ENCODE data around the gene B4GALT1. TPM values are rescaled to one million over a fixed set of nuclear protein-coding genes. Genes with fewer than 3 reads are reported as not detected.

Gene B4GALT1
- total and polyA plus RNA-seq, 2 experiments from 2014 or later = 63.9 to 78.3 TPM

DNA sequence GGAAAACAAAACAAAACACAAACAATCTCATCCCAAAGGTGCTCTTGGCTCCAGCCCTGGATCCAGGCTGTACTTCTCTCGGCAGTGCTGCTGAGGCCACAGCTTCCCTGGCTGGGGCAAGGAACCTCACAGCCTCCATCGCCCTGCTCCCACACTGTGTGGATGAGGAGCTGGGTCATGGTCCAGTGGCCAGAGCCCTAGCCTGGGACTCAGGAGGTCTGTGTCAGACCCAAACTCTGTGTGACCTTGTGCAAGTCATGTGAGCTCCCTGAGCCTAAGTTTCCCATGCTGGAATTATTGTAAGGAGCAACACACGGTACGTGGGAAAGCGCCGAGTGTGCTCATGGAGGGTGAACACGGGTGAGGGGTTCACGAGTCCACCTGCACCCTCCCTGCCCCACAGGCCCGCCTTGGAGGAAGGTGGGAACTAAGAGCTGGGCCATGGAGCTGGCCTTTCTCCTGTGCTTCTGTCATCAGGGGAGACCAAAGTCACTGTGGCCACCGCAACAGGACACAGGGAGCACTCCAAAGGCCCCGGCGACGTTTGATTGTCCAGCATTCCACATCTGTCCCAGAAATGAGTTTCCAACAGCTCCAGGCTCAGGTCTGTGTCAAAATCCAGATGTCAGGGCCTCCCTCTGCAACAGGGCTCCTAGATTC, 64.5 kb downstream of the B4GALT1 start:
- Histone ChIP-seq H3K4me1 (ENCODE audit: insufficient read depth) (peaks cover 9% of the 10 kb centered on the region), H3K9me3 (ENCODE audit: low read depth) (no peaks in the 10 kb centered on the region), H3K4me3 (no peak overlapping the region), H3K79me2 (no peaks in the 10 kb centered on the region), H3K4me2 (no peak overlapping the region), H3K27ac (no peak overlapping the region), H3K27me3 (no peaks in the 10 kb centered on the region), H2AFZ (no peak overlapping the region), H3K9me2 (replicated peaks; ENCODE audit: insufficient read depth) (no peaks in the 10 kb centered on the region), H3K36me3 (replicated peaks; ENCODE audit: insufficient read depth, low read depth) (no peaks in the 10 kb centered on the region), H4K20me1 (ENCODE audit: insufficient read depth, poor library complexity, severe bottlenecking) (no peaks in the 10 kb centered on the region)
- DNase-seq (ENCODE audit: low spot score) = no peak
- TF ChIP-seq, protein P1, sequence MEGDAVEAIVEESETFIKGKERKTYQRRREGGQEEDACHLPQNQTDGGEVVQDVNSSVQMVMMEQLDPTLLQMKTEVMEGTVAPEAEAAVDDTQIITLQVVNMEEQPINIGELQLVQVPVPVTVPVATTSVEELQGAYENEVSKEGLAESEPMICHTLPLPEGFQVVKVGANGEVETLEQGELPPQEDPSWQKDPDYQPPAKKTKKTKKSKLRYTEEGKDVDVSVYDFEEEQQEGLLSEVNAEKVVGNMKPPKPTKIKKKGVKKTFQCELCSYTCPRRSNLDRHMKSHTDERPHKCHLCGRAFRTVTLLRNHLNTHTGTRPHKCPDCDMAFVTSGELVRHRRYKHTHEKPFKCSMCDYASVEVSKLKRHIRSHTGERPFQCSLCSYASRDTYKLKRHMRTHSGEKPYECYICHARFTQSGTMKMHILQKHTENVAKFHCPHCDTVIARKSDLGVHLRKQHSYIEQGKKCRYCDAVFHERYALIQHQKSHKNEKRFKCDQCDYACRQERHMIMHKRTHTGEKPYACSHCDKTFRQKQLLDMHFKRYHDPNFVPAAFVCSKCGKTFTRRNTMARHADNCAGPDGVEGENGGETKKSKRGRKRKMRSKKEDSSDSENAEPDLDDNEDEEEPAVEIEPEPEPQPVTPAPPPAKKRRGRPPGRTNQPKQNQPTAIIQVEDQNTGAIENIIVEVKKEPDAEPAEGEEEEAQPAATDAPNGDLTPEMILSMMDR (IDR thresholded peaks at IDR 0.05; ENCODE audit: poor library complexity) = no peak
- TF ChIP-seq EZH2phosphoT487 (IDR thresholded peaks at IDR 0.05; ENCODE audit: low read depth, severe bottlenecking, unreplicated experiment) (no peak), EZH2 (IDR thresholded peaks at IDR 0.05; ENCODE audit: borderline replicate concordance) (no peak)
- 94% methylated on average over 13 of the region's 13 CpGs for WGBS (ENCODE audit: low lambda C conversion rate, missing lambda C conversion rate)

DNA sequence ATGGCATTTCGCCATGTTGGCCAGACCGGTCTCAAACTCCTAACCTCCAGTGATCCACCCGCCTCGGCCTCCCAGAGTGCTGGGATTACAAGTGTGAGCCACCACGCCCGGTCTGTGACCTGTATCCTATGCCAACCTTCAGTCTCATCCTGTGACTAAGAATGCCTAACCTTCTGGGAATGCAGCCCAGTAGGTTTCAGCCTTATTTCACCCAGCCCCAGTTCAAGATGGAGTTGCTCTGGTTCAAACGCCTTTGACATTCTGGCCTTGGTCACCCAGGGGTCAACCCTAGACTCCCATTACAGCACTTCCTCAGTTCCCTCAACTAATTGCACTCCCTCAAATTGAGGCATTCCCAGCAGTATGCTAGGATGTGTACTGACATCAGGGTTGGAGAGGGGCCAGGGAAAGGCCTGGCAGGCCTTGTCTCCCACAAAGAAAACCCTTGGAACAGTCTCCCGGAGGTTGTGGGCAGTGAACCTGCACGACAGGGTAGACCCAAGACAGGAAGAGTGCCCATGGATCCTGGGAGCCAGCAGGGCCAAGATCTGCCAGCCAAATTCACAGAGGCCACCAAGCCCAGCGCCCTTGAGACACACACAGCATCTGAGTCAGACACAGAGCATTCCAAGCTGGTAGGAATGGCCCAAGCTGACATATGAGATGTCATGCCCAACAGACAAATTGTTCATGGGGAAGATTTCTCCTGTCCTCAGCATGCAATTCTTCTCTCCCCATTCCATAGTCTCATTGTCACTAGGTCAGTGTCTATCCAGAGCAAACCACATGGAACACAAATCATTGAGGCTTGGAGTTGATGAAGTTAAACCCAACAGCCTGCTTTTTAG, 65.8 kb downstream of the B4GALT1 start:
- Histone ChIP-seq H2AFZ (no peak overlapping the region), H3K27ac (no peak overlapping the region), H4K20me1 (ENCODE audit: insufficient read depth, poor library complexity, severe bottlenecking) (no peaks in the 10 kb centered on the region), H3K9me3 (ENCODE audit: low read depth) (no peaks in the 10 kb centered on the region), H3K4me1 (ENCODE audit: insufficient read depth) (no peaks in the 10 kb centered on the region), H3K36me3 (replicated peaks; ENCODE audit: insufficient read depth, low read depth) (no peaks in the 10 kb centered on the region), H3K4me3 (no peak overlapping the region), H3K4me2 (no peak overlapping the region), H3K9me2 (replicated peaks; ENCODE audit: insufficient read depth) (no peaks in the 10 kb centered on the region), H3K79me2 (no peaks in the 10 kb centered on the region), H3K27me3 (no peaks in the 10 kb centered on the region)
- no peak for DNase-seq (ENCODE audit: low spot score)
- TF ChIP-seq EZH2phosphoT487 (IDR thresholded peaks at IDR 0.05; ENCODE audit: low read depth, severe bottlenecking, unreplicated experiment) = no peak
- 90% methylated on average over 10 of the region's 10 CpGs for WGBS (ENCODE audit: low lambda C conversion rate, missing lambda C conversion rate)

DNA sequence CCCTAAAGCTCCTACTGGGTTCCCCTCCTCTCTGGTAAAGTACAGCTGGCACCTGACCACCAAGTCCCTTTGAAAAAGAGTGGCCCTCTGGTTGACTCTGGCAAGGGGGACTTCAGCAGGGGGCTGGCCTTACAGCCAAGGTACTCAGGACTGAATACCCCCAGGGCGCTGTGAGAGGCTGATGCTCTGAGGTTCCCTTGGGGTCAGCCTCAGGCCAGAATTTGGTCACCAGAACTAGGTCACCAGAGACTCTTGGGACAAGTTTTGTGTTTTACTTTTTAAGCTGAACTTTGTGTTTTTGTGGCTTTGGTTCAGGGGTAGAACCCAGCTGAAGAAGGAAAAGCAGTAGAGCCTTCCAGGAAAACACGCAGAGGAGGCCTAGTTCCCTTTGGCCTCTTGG, 67.4 kb downstream of the B4GALT1 start:
- H4K20me1 ChIP-seq (ENCODE audit: insufficient read depth, poor library complexity, severe bottlenecking) = no peaks in the 10 kb centered on the region
- no peak overlapping the region for H3K4me2 ChIP-seq
- no peaks in the 10 kb centered on the region for H3K4me1 ChIP-seq (ENCODE audit: insufficient read depth)
- H3K9me3 ChIP-seq (ENCODE audit: low read depth) = no peaks in the 10 kb centered on the region
- no peaks in the 10 kb centered on the region for H3K9me2 ChIP-seq (replicated peaks; ENCODE audit: insufficient read depth)
- no peaks in the 10 kb centered on the region for H3K36me3 ChIP-seq (replicated peaks; ENCODE audit: insufficient read depth, low read depth)
- H2AFZ ChIP-seq = no peak overlapping the region
- H3K27ac ChIP-seq = no peak overlapping the region
- no peaks in the 10 kb centered on the region for H3K27me3 ChIP-seq
- 95% methylated on average over 2 of the region's 2 CpGs for WGBS (ENCODE audit: low lambda C conversion rate, missing lambda C conversion rate)
- no peak for TF ChIP-seq EZH2 (IDR thresholded peaks at IDR 0.05; ENCODE audit: borderline replicate concordance)
- TF ChIP-seq, protein P1 (IDR thresholded peaks at IDR 0.05; ENCODE audit: poor library complexity) = no peak
- no peak for TF ChIP-seq EZH2phosphoT487 (IDR thresholded peaks at IDR 0.05; ENCODE audit: low read depth, severe bottlenecking, unreplicated experiment)
- no peak overlapping the region for H3K4me3 ChIP-seq
- DNase-seq (ENCODE audit: low spot score) = no peak
- no peaks in the 10 kb centered on the region for H3K79me2 ChIP-seq

DNA sequence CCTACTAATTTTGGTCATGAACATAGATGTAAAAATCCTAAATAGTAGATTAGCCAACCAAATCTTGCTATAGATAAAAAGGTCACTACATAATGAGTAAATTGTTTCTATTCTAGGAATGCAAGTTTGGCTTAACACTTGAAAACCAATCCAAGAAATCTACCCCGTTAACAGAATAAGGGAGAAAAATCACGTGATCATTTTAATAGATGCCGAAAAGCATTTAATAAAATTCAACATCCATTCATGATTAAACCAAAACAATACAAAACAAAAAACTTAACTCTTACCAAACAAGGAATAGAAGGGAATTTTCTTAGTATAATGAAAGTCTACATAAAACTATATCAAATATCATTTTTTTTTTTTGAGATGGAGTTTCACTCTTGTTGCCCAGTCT, 69.9 kb downstream of the B4GALT1 start:
- Histone ChIP-seq H3K4me1 (ENCODE audit: insufficient read depth) (no peaks in the 10 kb centered on the region), H3K27me3 (no peaks in the 10 kb centered on the region), H4K20me1 (ENCODE audit: insufficient read depth, poor library complexity, severe bottlenecking) (no peaks in the 10 kb centered on the region), H3K79me2 (no peaks in the 10 kb centered on the region), H3K4me3 (no peak overlapping the region), H3K9me3 (ENCODE audit: low read depth) (no peaks in the 10 kb centered on the region), H2AFZ (no peak overlapping the region), H3K9me2 (replicated peaks; ENCODE audit: insufficient read depth) (no peaks in the 10 kb centered on the region), H3K36me3 (replicated peaks; ENCODE audit: insufficient read depth, low read depth) (no peaks in the 10 kb centered on the region), H3K4me2 (no peak overlapping the region), H3K27ac (no peak overlapping the region)
- 95% methylated on average over 3 of the region's 3 CpGs for WGBS (ENCODE audit: low lambda C conversion rate, missing lambda C conversion rate)
- no peak for TF ChIP-seq EZH2 (IDR thresholded peaks at IDR 0.05; ENCODE audit: borderline replicate concordance)
- TF ChIP-seq EZH2phosphoT487 (IDR thresholded peaks at IDR 0.05; ENCODE audit: low read depth, severe bottlenecking, unreplicated experiment) = no peak
- TF ChIP-seq, protein P1 (IDR thresholded peaks at IDR 0.05; ENCODE audit: poor library complexity) = no peak
- DNase-seq (ENCODE audit: low spot score) = no peak

Data from hepatocyte (in vitro differentiated cells).